HEK293T (cell line): ENCODE data around the gene ZNF212.

ENCODE experiments used
- BHLHE40 ChIP-seq: fragments of 450-650 bp; IDR thresholded peaks from 2 replicates; pipeline ENCODE4 v1.6.1; 2016; ENCODE audit warnings: mild to moderate bottlenecking, moderate library complexity, borderline replicate concordance
- ELF4 ChIP-seq: fragments of 450-650 bp; IDR thresholded peaks from 2 replicates; pipeline ENCODE4 v1.6.1; 2017; ENCODE audit warnings: antibody characterized with exemption
- HDGF ChIP-seq: fragments of 450-650 bp; IDR thresholded peaks from 2 replicates; pipeline ENCODE4 v1.6.1; 2017; ENCODE audit warnings: antibody characterized with exemption, borderline replicate concordance
- PKNOX1 ChIP-seq: fragments of 450-650 bp; IDR thresholded peaks from 2 replicates; pipeline ENCODE4 v1.6.1; 2016
- SP1 ChIP-seq: fragments of 450-650 bp; IDR thresholded peaks from 2 replicates; pipeline ENCODE4 v1.6.1; 2017
- SUZ12 ChIP-seq: fragments of 450-650 bp; IDR thresholded peaks from 2 replicates; pipeline ENCODE4 v1.6.1; 2016; ENCODE audit warnings: mild to moderate bottlenecking

GRCh38 chr7:149278396-149278795, 38.9 kb downstream of the ZNF212 start:
- TF ChIP-seq ELF4 (no peak), SP1 (no peak), SUZ12 (no peak), BHLHE40 (no peak), PKNOX1 (no peak), HDGF (no peak)
